Smooth muscle cell (in vitro differentiated cells): Measurements from ENCODE around the gene GTF2F1. TPM values are rescaled to one million over a fixed set of nuclear protein-coding genes. Genes with fewer than 3 reads are reported as not detected.

Experiments used
- DNase-seq: peaks from one replicate; lab custom pipeline; 2025; ENCODE audit not compliant: unreplicated experiment; lab: John Stamatoyannopoulos, UW
- H2AFZ ChIP-seq: fragments of 200-600 bp; sonication (generic); 2 replicates; pipeline ENCODE4 v1.6.0; 2016; ENCODE audit warnings: antibody characterized with exemption, low read depth, mild to moderate bottlenecking
- H3F3A ChIP-seq: fragments of 200-600 bp; sonication (generic); 2 replicates; pipeline ENCODE4 v1.6.0; 2017; ENCODE audit warnings: antibody characterized with exemption, low read depth
- H3K27ac ChIP-seq: fragments of 200-600 bp; sonication (generic); 2 replicates; pipeline ENCODE4 v1.5.1; 2016; ENCODE audit warnings: low read depth, mild to moderate bottlenecking
- H3K27me3 ChIP-seq: fragments of 200-600 bp; sonication (generic); 2 replicates; pipeline ENCODE4 v1.6.1; 2016; ENCODE audit warnings: low read depth, mild to moderate bottlenecking
- H3K36me3 ChIP-seq: fragments of 200-600 bp; sonication (generic); 2 replicates; pipeline ENCODE4 v1.5.1; 2016; ENCODE audit warnings: low read depth
- H3K4me1 ChIP-seq: fragments of 200-600 bp; sonication (generic); 2 replicates; pipeline ENCODE4 v1.5.1; 2016; ENCODE audit warnings: low read depth
- H3K4me2 ChIP-seq: fragments of 200-600 bp; sonication (generic); 2 replicates; pipeline ENCODE4 v1.6.0; 2016; ENCODE audit warnings: mild to moderate bottlenecking
- H3K4me3 ChIP-seq: fragments of 200-600 bp; sonication (generic); 2 replicates; pipeline ENCODE4 v1.5.1; 2016; ENCODE audit warnings: mild to moderate bottlenecking
- H3K79me2 ChIP-seq: fragments of 200-600 bp; sonication (generic); 2 replicates; pipeline ENCODE4 v1.6.0; 2016; ENCODE audit warnings: low read depth, mild to moderate bottlenecking
- H3K9ac ChIP-seq: fragments of 200-600 bp; sonication (generic); 2 replicates; pipeline ENCODE4 v1.6.0; 2016; ENCODE audit warnings: low read depth
- H3K9me3 ChIP-seq: fragments of 200-600 bp; sonication (generic); replicated peaks from 2 replicates; pipeline ENCODE4 v1.5.1; 2016; ENCODE audit warnings: low read depth
- H4K20me1 ChIP-seq: fragments of 200-600 bp; sonication (generic); 2 replicates; pipeline ENCODE4 v1.6.0; 2016; ENCODE audit warnings: low read depth
- CTCF ChIP-seq: fragments of 200-600 bp; sonication (generic); IDR thresholded peaks from 2 replicates; pipeline ENCODE4 v1.5.1; 2017; ENCODE audit warnings: borderline replicate concordance, mild to moderate bottlenecking, antibody characterized with exemption; ENCODE audit not compliant: insufficient read depth, poor library complexity, severe bottlenecking
- WGBS: methylation state at CpG from one replicate; pipeline ENCODE4 v1.1.7; 2016; ENCODE audit warnings: low lambda C conversion rate; 5-methylcytosine and 5-hydroxymethylcytosine counted together
- microRNA-seq: library from miRNA; unstranded; fragments of <30 nt; microRNA quantifications from one replicate; pipeline ENCODE4, GENCODE V29; 2016; ENCODE audit warnings: borderline number of aligned reads
- polyA plus RNA-seq: library from polyadenylated mRNA; unstranded; fragments of >200 nt; fragmentation: Nextera tagmentation; extraction: Ambion mirVana; gene quantifications from 2 replicates; pipeline ENCODE4 v1.2.1, GENCODE V29; 2016
- small RNA-seq: library from RNA; depleted of rRNA; stranded (forward); fragments of <200 nt; gene quantifications from one replicate; pipeline ENCODE3, GENCODE V24; 2014
- total RNA-seq: library from RNA; depleted of rRNA; stranded (reverse); fragments of >200 nt; gene quantifications from 2 replicates; pipeline ENCODE4 v1.2.3, GENCODE V29; 2014

The GTF2F1 gene
- total and polyA plus RNA-seq, 2 experiments from 2014 or later = 34.7 to 65.8 TPM

GRCh38 chr19:6333439-6333838, 59.5 kb downstream of the GTF2F1 start, which contains the start of gene ACER1:
Gene ACER1 (minus strand): TSS chr19:6333612. CDS start chr19:6333551, 61 bp downstream.
- no peaks in the 10 kb centered on the region for H3K27me3 ChIP-seq
- TF ChIP-seq CTCF = no peak
- no peak within 1 kb of the TSS for H3K4me2 ChIP-seq
- DNase-seq = no peak
- WGBS = 78% methylated on average over 17 of the region's 17 CpGs
- H3F3A ChIP-seq = no peaks in the 10 kb centered on the region
- H3K9ac ChIP-seq = no peak within 1 kb of the TSS
- no peaks in the 10 kb centered on the region for H3K79me2 ChIP-seq
- no peaks in the 10 kb centered on the region for H4K20me1 ChIP-seq
- no peaks in the 10 kb centered on the region for H3K36me3 ChIP-seq
- H3K9me3 ChIP-seq = no peaks in the 10 kb centered on the region
- no peak within 1 kb of the TSS for H3K27ac ChIP-seq
- H2AFZ ChIP-seq = no peak within 1 kb of the TSS
- no peak within 1 kb of the TSS for H3K4me3 ChIP-seq
- no peaks in the 10 kb centered on the region for H3K4me1 ChIP-seq

Small RNA genes within 50 kb of the gene (microRNA-seq; reads per million reads assigned to microRNA genes)
- gene MIR3940 (9.9 reads per million, percentile 13 among the genes with 10 or more reads in this experiment), gene MIR6790 (not detected), gene MIR6885 (6.4 reads per million, percentile 4 among the genes with 10 or more reads in this experiment)

Small RNA genes within 50 kb of the gene (small RNA-seq; reads per million reads assigned to genes)
- gene MIR6790 = not detected
- not detected for gene MIR6885

Other genes starting within 250 kb of the GTF2F1 start
- 15.4 and 18.8 TPM in 2 replicates for gene MLLT1, start 113.2 kb downstream of the GTF2F1 start, total RNA-seq
- 25.2 and 27.3 TPM in 2 replicates for gene MLLT1, start 113.2 kb downstream of the GTF2F1 start, polyA plus RNA-seq
- 0.09 TPM in 1 of 2 replicates, not detected in the other for gene ACER1, start 59.6 kb downstream of the GTF2F1 start, total RNA-seq
- not detected in 2 replicates for gene ACER1, start 59.6 kb downstream of the GTF2F1 start, polyA plus RNA-seq
- gene CLPP, start 31.6 kb downstream of the GTF2F1 start, total RNA-seq = 59.1 and 85.9 TPM in 2 replicates
- 117 and 118 TPM in 2 replicates for gene CLPP, start 31.6 kb downstream of the GTF2F1 start, polyA plus RNA-seq
- gene ALKBH7, start 20.4 kb downstream of the GTF2F1 start, total RNA-seq = 34.4 and 38.2 TPM in 2 replicates
- gene ALKBH7, start 20.4 kb downstream of the GTF2F1 start, polyA plus RNA-seq = 100 and 103 TPM in 2 replicates
- 0.67 and 1.2 TPM in 2 replicates for gene PSPN, start 17.2 kb downstream of the GTF2F1 start, total RNA-seq
- 2.0 and 2.1 TPM in 2 replicates for gene PSPN, start 17.2 kb downstream of the GTF2F1 start, polyA plus RNA-seq
- gene KHSRP, start 31.6 kb upstream of the GTF2F1 start, total RNA-seq = 59.1 and 88.3 TPM in 2 replicates
- gene KHSRP, start 31.6 kb upstream of the GTF2F1 start, polyA plus RNA-seq = 169 and 179 TPM in 2 replicates
- not detected in 2 replicates for gene SLC25A41, start 40.6 kb upstream of the GTF2F1 start, total RNA-seq
- 0.30 and 0.57 TPM in 2 replicates for gene SLC25A41, start 40.6 kb upstream of the GTF2F1 start, polyA plus RNA-seq
- gene SLC25A23, start 66.6 kb upstream of the GTF2F1 start, total RNA-seq = 34.2 and 57.1 TPM in 2 replicates
- 46.9 and 58.7 TPM in 2 replicates for gene SLC25A23, start 66.6 kb upstream of the GTF2F1 start, polyA plus RNA-seq
- 4.0 and 7.8 TPM in 2 replicates for gene CRB3, start 71.1 kb upstream of the GTF2F1 start, total RNA-seq
- 2.5 and 12.1 TPM in 2 replicates for gene CRB3, start 71.1 kb upstream of the GTF2F1 start, polyA plus RNA-seq
- gene DENND1C, start 88.6 kb upstream of the GTF2F1 start, total RNA-seq = 0.04 TPM in 1 of 2 replicates, not detected in the other
- gene DENND1C, start 88.6 kb upstream of the GTF2F1 start, polyA plus RNA-seq = 0.67 and 3.3 TPM in 2 replicates
- not detected in 2 replicates for gene TUBB4A, start 109.1 kb upstream of the GTF2F1 start, total RNA-seq
- not detected in 2 replicates for gene TUBB4A, start 109.1 kb upstream of the GTF2F1 start, polyA plus RNA-seq
- 1.3 and 3.4 TPM in 2 replicates for gene TNFSF9, start 137.9 kb upstream of the GTF2F1 start, total RNA-seq
- gene TNFSF9, start 137.9 kb upstream of the GTF2F1 start, polyA plus RNA-seq = 4.6 and 7.3 TPM in 2 replicates
- gene CD70, start 198.0 kb upstream of the GTF2F1 start, total RNA-seq = 0.54 TPM in 1 of 2 replicates, not detected in the other
- gene CD70, start 198.0 kb upstream of the GTF2F1 start, polyA plus RNA-seq = not detected in 2 replicates